Muscle layer of colon (tissue), 2 donors: ENCODE results near the gene C2orf92.
"Not testable (repeated sequence)": the region's sequence is repeated elsewhere in the genome, so short reads cannot be mapped to it uniquely, and the experiment has no call there.

Source experiments
- H3K27ac ChIP-seq: one replicate; pipeline ENCODE4 v1.7.0; 2013; ENCODE audit warnings: low read depth, mild to moderate bottlenecking, low read length, moderate library complexity
- H3K27me3 ChIP-seq, 2 donors: one replicate each; pipeline ENCODE4 v1.7.0; 2013; ENCODE audit warnings: low read length in 2 of 2, mild to moderate bottlenecking in 2 of 2; ENCODE audit not compliant: insufficient read depth in 2 of 2, control insufficient read depth in 1 of 2
- H3K36me3 ChIP-seq: one replicate; pipeline ENCODE4 v1.7.0; 2013; ENCODE audit warnings: mild to moderate bottlenecking, low read length; ENCODE audit not compliant: insufficient read depth
- H3K4me1 ChIP-seq: one replicate; pipeline ENCODE4 v1.7.0; 2013; ENCODE audit warnings: mild to moderate bottlenecking, low read length; ENCODE audit not compliant: insufficient read depth
- H3K4me3 ChIP-seq, 2 donors: one replicate each; pipeline ENCODE4 v1.7.0; 2013; ENCODE audit warnings: low read length in 2 of 2, low read depth in 1 of 2, mild to moderate bottlenecking in 1 of 2, moderate library complexity in 1 of 2
- H3K9ac ChIP-seq: one replicate; pipeline ENCODE4 v1.7.0; 2013; ENCODE audit warnings: low read length
- H3K9me3 ChIP-seq: one replicate; pipeline ENCODE4 v1.7.0; 2013; ENCODE audit warnings: mild to moderate bottlenecking, low read length
- donor health status: abdominal sarcoma.
- donor health status: Adenocarcinoma of cecum.

The C2orf92 gene

GRCh38 chr2:97675430-97676113, 6.1 kb downstream of the C2orf92 start:
- Histone ChIP-seq H3K27me3 (no peaks in the 10 kb centered on the region), H3K27ac (no peak overlapping the region), H3K9ac (no peak overlapping the region), H3K9me3 (no peaks in the 10 kb centered on the region), H3K4me1 (no peaks in the 10 kb centered on the region), H3K4me3 (no peak overlapping the region), H3K36me3 (peaks cover 4% of the 10 kb centered on the region)

GRCh38 chr2:97676620-97677019, 7.1 kb downstream of the C2orf92 start:
- H3K36me3 ChIP-seq, result peaks cover 4% of the 10 kb centered on the region
- no peak overlapping the region for H3K27ac ChIP-seq
- no peak overlapping the region for H3K9ac ChIP-seq
- no peaks in the 10 kb centered on the region for H3K27me3 ChIP-seq
- no peaks in the 10 kb centered on the region for H3K4me1 ChIP-seq
- no peak overlapping the region for H3K4me3 ChIP-seq
- H3K9me3 ChIP-seq, result no peaks in the 10 kb centered on the region

- Histone ChIP-seq H3K27me3 (no peaks in the 10 kb centered on the region), H3K9me3 (no peaks in the 10 kb centered on the region), H3K4me3 (no peak overlapping the region), H3K4me1 (no peaks in the 10 kb centered on the region), H3K9ac (no peak overlapping the region), H3K27ac (no peak overlapping the region), H3K36me3 (peaks cover 4% of the 10 kb centered on the region)
These were observed 8.0 kb downstream of the C2orf92 start for GRCh38 chr2:97677480-97677879.

GRCh38 chr2:97678298-97678697, 8.8 kb downstream of the C2orf92 start:
- Histone ChIP-seq H3K4me1 (no peaks in the 10 kb centered on the region), H3K27me3 (no peaks in the 10 kb centered on the region), H3K9ac (no peak overlapping the region), H3K9me3 (no peaks in the 10 kb centered on the region), H3K27ac (no peak overlapping the region), H3K4me3 (no peak overlapping the region), H3K36me3 (peaks cover 4% of the 10 kb centered on the region)

- not testable (repeated sequence) for H3K9ac ChIP-seq, H3K9me3 ChIP-seq, H3K4me1 ChIP-seq, H3K4me3 ChIP-seq, H3K36me3 ChIP-seq, H3K27ac ChIP-seq, H3K27me3 ChIP-seq
These were observed 17.7 kb downstream of the C2orf92 start for GRCh38 chr2:97687235-97687634.

GRCh38 chr2:97688062-97688827, 18.7 kb downstream of the C2orf92 start:
- H3K9ac ChIP-seq, result no peak overlapping the region
- no peaks in the 10 kb centered on the region for H3K36me3 ChIP-seq
- H3K27ac ChIP-seq, result no peak overlapping the region
- no peaks in the 10 kb centered on the region for H3K27me3 ChIP-seq
- no peak overlapping the region for H3K4me3 ChIP-seq
- no peaks in the 10 kb centered on the region for H3K4me1 ChIP-seq
- H3K9me3 ChIP-seq, result no peaks in the 10 kb centered on the region

- no peaks in the 10 kb centered on the region for H3K27me3 ChIP-seq
- H3K36me3 ChIP-seq, result no peaks in the 10 kb centered on the region
- H3K4me1 ChIP-seq, result no peaks in the 10 kb centered on the region
- H3K4me3 ChIP-seq, result no peak overlapping the region
- H3K27ac ChIP-seq, result no peak overlapping the region
- no peaks in the 10 kb centered on the region for H3K9me3 ChIP-seq
- H3K9ac ChIP-seq, result no peak overlapping the region
These were observed 21.7 kb downstream of the C2orf92 start for GRCh38 chr2:97691166-97691565.

- no peaks in the 10 kb centered on the region for H3K27me3 ChIP-seq
These were observed 24.0 kb downstream of the C2orf92 start for GRCh38 chr2:97693476-97693875.

GRCh38 chr2:97695744-97696143, 26.2 kb downstream of the C2orf92 start:
- H3K9me3 ChIP-seq, result no peaks in the 10 kb centered on the region
- no peaks in the 10 kb centered on the region for H3K4me1 ChIP-seq
- H3K9ac ChIP-seq, result no peak overlapping the region
- H3K4me3 ChIP-seq, result no peak overlapping the region
- H3K27me3 ChIP-seq, result no peaks in the 10 kb centered on the region
- H3K36me3 ChIP-seq, result no peaks in the 10 kb centered on the region
- H3K27ac ChIP-seq, result no peak overlapping the region

More at GRCh38 chr2:97693476-97693875, 24.0 kb downstream of the C2orf92 start:
- no peak overlapping the region for H3K4me3 ChIP-seq
- H3K9ac ChIP-seq, result no peak overlapping the region
- H3K9me3 ChIP-seq, result no peaks in the 10 kb centered on the region
- no peak overlapping the region for H3K27ac ChIP-seq
- H3K4me1 ChIP-seq, result no peaks in the 10 kb centered on the region
- no peaks in the 10 kb centered on the region for H3K36me3 ChIP-seq

GRCh38 chr2:97697252-97698235, 28.0 kb downstream of the C2orf92 start:
- H3K36me3 ChIP-seq, result no peaks in the 10 kb centered on the region
- no peaks in the 10 kb centered on the region for H3K27me3 ChIP-seq
- no peaks in the 10 kb centered on the region for H3K4me1 ChIP-seq
- no peak overlapping the region for H3K4me3 ChIP-seq
- no peak overlapping the region for H3K9ac ChIP-seq
- no peaks in the 10 kb centered on the region for H3K9me3 ChIP-seq
- H3K27ac ChIP-seq, result no peak overlapping the region

- Histone ChIP-seq H3K4me1 (no peaks in the 10 kb centered on the region), H3K9ac (no peak overlapping the region), H3K9me3 (no peaks in the 10 kb centered on the region), H3K4me3 (no peak overlapping the region), H3K27ac (no peak overlapping the region), H3K27me3 (no peaks in the 10 kb centered on the region), H3K36me3 (no peaks in the 10 kb centered on the region)
These were observed 29.0 kb downstream of the C2orf92 start for GRCh38 chr2:97698530-97698929.
